NCI-H510A treated with DMSO at 0.1 percent for 48 hours (cell line): ENCODE data around the gene MED28.
A peak's percentile ranks its signal among the peaks of the same experiment; 100 is the strongest.
"Not testable (repeated sequence)": the region's sequence is repeated elsewhere in the genome, so short reads cannot be mapped to it uniquely, and the experiment has no call there.

ENCODE experiments used
- DNase-seq: peaks from one replicate; lab custom pipeline; 2025; lab: John Stamatoyannopoulos, UW

MED28 gene

DNA sequence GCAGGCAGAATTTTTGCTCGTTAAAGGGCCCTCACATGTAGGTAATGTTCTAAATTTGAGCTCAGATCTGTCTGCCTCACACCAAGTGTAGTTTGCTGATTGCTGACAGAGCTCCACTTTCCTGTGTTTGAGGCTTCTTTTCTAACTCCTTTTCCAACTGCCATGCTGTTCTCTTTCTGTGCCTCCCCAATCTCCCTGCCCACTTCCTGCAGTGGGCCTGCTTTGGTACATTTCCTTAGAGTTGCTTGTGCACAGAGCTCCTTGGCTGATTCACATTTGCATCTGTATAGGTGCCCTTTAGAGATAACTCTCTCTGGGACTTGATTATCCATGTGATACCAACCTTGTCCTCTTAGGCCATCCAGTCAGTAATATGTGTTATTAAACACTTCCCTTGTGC is 4.5 kb downstream of the MED28 start:
- DNase-seq = no peak

DNA sequence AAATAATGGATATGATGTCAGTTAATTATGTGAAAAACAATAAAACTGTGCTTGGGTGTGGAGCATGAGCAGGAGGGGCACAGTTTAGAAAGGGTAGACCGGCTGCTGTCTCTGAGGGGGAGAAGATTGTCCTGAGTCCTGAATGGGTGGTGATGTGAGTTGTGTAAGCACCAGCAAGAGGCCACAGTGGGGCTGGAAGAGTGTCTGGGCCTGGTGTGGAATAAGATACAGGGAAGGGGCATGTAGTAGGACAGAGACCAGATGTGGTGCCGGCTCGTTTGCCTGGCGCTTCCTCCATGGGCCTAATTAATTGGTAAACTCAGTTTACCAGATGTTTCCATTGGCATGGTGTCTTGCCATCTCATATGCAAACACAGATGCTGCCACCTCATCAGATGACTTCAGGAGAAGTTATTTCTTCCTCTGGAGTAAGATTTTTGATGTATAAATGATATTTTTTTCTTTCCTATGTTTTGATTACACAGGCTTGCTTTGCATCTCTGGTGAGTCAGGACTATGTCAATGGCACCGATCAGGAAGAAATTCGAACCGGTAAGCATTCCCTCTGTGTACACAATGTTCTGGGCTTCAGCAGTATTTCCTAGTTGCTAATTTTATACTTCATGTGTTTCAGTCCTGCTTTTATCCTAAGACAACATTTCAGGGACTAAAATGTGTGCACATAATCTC is 5.1 kb downstream of the MED28 start:
- no peak for DNase-seq

DNA sequence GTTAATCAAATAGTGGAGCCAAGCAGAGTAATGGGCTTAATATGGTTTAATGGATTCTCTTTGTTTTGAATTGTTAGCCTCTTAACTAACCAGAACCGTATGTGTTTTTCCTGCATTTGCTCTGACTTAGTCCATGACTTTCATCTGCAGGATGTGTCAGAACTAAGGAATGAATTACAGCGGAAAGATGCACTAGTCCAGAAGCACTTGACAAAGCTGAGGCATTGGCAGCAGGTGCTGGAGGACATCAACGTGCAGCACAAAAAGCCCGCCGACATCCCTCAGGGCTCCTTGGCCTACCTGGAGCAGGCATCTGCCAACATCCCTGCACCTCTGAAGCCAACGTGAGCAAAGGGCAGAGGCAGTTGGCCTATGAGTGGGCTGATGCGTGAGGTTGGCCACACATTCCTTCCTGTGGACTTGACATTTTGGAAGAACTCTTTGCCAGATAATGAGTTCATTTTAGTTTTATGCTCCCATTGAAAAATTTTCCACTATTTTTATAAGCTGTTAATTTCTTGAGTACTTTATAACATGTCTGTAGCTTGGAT is 9.1 kb downstream of the MED28 start:
- no peak for DNase-seq

DNA sequence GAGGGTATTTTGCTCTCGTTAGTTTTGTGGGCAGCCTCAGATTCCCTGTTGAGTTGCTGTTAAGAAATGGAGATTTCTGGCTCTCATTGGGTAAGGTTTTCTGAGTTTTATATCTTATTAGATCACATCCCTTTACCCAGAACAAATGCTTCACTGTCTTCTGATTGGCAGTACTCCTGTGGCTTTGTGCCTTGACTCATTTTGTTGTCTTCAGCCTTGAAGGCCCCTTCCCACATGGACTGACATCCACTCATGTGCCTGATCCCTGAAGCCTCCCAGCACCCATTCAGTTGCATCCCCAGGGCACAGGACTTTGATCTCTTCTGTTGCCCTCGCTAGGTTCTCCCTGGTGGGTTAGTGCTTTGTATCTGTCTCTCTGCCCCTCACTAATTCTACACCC is 10.4 kb downstream of the MED28 start:
- no peak for DNase-seq

DNA sequence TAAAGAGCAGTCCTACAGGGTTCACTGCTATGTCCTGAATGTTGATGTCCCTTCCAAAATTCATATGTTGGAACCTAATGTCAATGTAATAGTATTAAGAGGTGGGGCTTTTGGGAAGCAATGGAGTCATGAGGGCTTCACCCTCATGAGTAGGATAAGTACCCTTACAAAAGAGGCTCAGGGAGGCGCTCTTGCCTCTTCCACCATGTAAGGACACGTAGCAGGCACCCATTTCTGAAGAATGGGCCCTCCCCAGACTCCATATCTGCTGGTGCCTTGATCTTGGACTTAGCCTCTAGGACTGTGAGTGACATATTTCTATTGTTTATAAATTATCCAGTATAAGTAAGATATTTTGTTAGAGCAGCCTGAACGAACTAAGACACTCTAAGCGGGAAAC is 15.8 kb downstream of the MED28 start:
- no peak for DNase-seq

DNA sequence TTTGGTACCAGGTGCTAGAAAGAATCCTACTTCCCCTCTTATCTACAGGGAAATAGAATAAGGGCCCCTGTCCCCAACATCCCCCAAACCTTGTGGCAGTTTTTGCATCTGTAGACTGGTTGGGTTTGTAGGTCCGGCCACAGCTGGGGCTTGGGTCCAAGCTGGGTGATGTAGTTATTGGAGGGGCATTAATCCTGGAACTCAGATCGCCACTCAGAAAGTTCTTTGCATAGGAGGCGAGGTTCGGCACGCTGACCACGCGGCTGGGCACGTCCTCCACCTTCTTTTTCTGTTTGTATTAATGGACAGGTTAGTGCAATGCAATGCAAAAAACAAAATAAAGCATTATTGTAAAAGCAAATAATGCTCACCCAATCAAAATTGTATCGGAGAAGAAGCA is 19.2 kb downstream of the MED28 start:
- no peak for DNase-seq

DNA sequence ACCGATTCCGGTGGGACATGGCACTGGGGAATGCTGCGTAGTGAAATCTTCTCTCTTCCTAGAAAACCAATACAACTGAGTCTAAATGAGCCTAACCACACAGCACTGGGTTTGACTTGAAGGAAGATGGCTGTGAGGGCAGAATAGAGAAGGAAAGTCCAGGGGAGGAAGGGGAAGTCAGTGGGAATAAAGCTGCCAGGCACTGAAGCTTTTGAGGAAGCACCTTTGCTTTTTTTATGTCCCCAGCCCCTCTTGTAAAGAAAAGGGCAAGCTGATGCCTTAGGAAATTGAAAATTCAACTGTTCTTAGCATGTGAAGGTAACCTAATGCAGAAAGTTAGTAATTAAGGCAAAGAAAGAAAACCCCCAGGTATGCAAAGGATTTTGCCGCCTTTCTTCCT is 20.6 kb downstream of the MED28 start:
- no peak for DNase-seq

DNA sequence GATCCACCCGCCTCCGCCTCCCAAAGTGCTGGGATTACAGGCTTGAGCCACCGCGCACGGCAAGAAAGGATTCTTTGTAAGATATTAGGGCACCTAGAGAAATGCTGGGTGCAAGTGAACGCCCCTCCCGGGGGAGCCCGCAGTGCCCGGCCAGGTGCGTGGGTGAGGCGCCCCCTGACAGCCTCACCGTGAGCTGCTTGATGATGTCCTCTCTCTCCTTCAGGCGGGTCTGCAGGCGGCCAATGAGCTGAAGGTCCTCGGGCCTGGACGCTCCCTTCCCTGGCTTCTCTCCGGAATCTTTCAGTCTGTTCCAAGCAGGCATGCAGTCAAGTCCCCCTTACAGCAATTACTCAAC is 21.9 kb downstream of the MED28 start:
- no peak for DNase-seq

DNA sequence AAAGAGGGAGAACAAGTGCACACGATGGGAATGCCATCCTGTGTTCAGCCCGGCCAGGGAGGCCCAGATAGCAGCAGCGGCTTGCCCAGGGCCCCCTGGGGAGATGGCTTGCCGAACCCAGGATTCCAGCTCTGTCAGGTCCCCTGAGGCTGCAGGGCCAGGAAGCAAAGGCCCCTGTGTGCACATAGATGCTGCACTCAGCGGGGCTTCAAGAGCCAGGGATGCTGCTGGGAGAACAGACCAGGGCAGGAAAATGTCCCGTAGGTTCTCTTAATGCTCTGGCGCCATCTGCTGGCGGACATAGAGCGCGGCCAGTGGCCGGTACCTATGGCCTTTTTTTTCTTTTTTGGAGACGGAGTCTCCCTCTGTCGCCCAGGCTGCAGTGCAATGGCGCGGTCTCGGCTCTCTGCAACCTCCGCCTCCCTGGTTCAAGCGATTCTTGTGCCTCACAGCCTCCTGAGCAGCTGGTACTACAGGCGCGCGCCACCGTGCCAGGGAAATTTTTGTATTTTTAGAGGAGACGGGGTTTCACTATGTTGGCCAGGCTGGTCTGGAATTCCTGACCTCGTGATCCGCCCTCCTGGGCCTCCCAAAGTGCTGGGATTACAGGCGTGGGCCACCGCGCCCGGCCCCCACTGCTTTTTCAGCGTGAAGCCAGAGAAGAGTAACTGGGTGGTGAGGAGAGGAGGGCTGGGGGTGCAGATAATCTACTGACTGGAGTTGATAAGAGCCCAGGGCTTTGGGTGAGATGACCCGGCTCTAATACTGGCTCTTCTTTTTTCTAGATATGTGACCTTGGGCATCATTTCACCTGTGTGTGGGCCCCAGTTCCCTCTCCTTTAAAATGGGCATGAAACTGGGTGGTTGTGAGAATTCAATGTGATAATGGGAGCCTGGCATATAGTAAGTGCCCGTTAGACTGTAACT is 22.5 kb downstream of the MED28 start:
- peak; percentile 62 for DNase-seq

DNA sequence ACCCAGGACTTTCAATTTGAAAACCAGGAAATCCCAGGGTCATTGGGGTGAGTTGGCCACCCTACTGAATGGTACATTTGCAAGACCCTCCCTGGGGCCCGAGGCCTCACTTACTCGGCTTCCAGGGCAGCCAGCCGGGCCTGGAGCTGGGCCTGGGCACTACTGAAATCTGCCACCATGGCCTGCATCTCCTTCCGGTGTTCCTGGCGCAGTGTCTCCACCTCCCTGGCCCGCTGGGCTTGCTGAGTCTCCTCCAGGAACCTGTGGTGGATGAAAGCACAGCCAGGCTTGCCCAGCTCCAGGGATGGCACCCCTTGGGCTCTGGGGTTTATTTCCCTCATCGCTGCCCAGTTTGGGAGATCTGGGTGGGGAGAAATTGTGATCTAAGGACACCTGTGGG is 24.7 kb downstream of the MED28 start:
- DNase-seq = no peak

DNA sequence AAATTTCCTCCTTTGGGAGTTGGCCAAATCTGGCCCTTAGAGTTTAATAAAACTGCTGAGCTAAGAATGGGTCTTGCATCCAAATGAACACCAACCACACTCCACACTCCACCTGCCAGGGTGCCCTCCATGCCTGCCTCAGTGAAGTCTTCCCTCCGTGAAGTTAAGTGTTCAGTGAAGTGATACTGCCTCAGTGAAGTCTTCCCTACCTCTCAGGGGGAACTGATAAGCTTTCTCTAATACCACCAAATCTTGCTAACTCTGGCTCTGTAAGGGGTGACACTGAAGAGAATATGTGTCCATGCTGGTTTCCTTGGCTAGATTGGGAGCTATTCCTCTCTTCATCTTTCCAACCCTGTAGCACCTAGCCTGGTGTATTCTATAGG is 27.9 kb downstream of the MED28 start:
- DNase-seq = no peak

DNA sequence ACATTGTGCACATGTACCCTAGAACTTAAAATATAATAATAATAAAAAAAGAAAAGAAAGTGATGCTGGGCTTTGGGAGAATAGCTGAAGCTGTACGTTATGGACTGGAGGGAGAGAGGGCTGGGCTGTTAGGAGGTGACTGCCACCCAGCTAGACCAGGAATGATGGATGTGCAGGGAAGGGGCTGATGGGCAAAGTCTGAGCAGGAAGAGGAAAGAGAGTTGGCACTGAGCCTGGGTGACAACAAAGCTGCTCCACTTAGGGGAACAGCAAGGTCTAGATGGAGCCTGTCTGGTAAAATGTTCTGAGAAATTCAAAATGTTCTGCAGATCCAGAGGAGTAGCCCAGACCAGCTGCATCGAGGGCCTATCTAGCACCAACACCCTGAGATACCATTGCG is 32.3 kb downstream of the MED28 start:
- no peak for DNase-seq

DNA sequence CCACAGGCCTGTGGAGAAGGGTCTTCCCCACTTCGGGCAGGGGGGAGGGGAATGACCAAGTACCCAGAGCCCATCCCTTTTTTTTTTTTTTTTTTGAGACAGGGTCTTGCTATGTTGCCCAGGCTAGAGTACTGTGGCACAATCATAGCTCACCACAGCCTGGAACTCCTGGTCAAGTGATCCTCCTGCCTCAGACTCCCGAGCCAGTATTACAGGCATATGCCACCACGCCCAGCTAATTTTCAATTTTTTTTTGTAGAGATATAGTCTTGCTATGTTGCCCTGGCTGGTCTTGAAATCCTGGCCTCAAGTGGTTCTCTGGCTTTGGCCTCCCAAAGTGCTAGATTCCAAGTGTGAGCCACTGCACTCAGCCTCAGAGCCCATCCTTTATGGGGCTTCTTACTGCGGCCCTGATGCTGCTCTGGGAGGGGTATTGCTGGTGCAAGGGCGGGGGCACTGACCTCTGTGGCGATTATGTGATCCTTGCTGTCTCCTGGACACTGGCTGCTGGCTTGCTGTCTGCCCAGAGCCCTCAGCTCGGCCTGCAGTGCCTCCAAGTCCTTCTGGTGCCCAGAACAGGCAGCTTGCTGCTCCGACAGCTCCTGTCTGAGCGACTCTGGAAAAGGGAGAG is 32.9 kb downstream of the MED28 start:
- no peak for DNase-seq

DNA sequence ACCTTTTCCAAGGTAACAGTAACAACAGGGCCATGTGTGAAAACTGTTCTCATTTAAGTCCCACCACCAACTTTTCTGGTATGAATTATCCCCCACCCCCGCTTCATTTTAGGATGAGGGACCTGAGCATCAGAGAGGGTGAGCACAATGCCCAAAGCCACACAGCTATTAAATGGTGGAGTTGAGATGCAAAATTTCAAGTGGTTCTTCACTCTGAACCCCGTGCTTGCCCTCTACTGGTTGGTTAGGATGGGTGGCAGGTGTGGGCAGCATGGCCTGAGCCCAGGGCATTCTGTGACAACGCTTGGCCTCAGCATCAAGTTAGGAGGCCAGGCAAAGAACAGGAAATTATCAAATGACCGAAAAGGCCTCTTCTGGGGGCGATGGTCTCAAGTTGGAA is 33.5 kb downstream of the MED28 start:
- DNase-seq = no peak

DNA sequence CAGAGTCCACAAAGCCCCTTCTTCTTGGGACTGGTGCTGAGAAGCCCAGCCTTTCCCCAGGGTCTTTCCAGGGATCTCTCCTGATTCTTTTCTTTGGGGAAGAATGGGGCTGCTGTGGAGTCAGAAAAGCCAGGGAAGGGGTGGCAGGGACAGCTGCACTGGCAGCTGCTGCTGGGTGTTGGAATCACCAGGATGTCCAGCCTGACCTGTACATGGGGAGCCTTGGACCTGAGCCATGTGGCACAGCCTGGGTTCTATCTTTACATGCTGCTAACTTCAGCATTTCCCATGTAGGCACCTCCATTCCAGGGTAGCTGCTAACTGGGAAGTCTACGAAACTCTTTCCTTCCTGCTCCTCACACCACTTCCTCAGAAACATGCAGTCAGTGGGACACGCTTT is 36.0 kb downstream of the MED28 start:
- DNase-seq = no peak

DNA sequence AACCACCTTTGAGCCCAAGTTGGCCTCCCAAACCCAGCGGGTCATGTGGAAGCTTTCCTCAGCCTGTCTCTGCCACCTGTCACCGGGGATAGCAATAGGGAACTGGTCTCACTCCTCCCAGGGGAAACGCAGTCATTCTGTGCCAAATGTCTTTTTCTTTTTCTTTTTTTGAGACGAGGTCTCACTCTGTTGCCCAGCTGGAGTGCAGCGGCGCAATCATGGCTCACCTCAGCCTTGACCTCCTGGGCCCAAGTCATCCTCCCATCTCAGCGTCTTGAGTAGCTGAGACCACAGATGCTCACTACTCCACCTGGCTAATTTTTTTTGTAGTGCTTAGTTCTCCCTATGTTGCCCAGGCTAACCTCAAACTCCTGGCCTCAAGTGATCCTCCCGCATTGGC is 40.3 kb downstream of the MED28 start:
- DNase-seq = no peak

DNA sequence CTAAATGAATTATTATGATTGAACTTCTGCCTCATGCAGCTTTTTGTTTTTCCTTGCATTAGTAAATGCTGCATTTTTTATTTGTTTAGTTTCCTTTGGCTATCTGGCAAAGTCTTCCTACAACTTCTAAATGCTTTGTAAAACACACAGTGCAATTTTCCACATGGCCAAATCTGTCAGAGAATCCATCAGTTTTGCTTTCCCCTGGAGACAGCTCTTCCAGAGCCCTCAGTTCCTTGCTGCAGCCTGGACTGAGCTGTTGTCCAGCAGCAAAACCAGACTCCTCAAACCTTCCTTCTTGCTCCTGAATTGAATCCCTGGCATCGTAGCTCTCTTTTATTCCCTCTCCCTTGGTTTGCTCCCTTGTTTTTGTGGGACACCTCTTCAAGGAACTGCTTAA is 42.6 kb downstream of the MED28 start:
- no peak for DNase-seq

DNA sequence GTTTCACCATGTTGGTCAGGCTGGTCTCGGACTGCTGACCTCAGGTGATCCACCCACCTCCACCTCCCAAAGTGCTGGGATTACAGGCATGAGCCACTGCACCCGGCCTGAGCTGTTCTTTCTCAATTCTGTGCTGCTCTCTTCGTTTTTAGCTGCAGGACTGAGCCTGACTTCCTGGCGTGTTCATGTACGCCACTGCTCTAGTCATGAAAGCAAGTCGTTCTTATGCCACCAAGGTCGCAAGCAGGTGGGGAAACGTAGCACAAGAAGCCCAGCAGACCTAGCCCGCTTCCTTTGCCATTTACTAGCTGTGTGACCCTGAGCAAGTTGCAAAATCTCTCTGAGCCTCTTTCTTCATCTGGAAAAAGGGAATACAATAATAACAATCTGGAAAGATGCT is 43.4 kb downstream of the MED28 start:
- DNase-seq = no peak

DNA sequence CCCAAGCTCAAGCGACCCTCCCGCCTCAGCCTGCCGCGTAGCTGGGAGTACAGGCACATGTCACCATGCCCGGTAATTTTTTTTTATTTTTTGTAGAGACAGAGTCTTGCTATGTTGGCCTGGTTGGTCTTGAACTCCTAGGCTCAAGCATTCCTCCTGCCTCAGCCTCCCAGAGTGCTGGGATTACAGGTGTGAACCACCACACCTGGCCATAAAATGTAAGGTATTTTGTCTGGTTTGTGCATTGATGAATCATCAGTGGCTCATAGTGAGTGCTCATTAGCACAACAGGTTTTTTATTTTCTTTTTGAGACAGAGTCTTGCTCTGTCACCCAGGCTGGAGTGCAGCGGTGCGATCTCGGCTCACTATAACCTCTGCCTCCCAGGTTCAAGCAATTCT is 44.8 kb downstream of the MED28 start:
- not testable (repeated sequence) for DNase-seq

DNA sequence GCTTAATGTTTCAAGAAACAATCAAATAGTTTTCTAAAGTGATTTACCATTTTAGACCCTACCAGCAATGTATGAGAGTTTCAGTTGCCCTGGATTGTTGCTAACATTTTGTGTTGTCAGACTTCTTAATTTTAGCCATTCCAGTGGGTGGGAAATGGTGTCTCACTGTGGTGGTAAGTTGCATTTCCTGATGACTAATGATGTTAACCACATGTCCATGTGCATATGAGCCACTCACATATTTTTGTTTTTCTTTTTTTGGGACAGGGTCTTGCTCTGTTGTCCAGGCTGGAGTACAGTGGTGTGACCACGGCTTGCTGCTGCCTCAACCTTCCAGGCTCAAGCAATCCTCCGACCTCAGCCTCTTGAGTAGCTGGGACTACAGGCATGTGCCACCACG is 48.3 kb downstream of the MED28 start:
- no peak for DNase-seq

DNA sequence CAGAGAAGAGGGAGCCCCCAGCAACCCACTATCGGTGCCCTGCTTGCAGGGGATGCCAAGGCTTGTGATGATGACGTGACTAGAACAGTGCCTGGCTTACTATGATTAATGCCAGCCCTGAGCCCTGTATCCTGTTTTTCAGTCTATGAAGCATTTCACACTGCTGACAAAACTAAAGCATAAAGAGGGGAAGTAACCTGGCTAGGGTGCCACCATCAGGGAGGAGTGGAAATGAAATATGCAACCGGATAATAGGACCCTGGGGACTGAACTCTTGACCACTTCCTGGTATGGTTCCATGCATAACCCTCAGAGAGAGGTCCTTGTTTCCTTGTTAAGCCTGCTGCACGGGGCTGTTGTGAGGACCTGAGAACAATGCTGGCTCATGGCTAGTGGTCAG is 50.3 kb downstream of the MED28 start:
- no peak for DNase-seq

DNA sequence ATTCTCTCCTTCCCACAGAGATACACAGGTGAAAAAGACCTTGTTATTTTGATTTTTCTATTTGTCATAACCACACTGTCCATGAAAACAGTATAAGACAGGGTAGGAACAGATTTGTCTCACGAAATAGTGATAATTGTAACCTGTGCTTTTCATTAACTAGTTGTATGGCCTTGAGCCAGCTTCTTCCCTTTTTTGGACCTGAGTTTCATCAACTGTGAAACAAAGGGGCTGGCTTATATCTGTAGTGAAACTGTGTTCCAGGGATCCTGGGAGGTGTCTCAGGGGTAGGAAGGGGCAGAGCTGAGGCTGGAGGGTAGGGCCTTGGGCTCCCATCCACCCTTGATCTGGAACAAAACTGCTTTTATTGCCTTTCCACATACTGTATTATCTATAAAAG is 50.9 kb downstream of the MED28 start:
- DNase-seq = no peak

DNA sequence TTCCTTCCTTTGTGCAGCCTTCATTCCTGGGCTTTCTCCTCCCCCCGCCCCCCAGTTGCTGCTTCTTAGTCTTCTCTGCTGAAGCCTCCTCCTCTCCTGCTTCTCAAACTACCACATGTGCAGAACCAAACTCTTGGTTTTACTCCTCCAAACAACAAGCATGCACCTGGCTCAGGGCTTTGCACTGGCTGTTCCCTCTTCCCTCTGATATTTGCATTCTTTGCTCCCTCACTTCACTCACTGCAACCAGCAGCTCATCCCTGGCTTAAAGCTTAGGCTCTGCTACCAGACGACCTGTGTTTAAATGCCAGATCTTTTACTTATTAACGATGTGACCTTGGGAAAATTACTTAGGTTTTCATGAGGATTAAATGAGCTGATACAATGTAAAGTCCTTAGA is 51.4 kb downstream of the MED28 start:
- no peak for DNase-seq
